Measurements from ENCODE around the gene SCCPDH.
"Not testable (repeated sequence)": the region's sequence is repeated elsewhere in the genome, so short reads cannot be mapped to it uniquely, and the experiment has no call there.

Gene SCCPDH

GRCh38 chr1:246709196-246709595, 15.0 kb upstream of the SCCPDH start:
- no peak for DNase-seq

DNA sequence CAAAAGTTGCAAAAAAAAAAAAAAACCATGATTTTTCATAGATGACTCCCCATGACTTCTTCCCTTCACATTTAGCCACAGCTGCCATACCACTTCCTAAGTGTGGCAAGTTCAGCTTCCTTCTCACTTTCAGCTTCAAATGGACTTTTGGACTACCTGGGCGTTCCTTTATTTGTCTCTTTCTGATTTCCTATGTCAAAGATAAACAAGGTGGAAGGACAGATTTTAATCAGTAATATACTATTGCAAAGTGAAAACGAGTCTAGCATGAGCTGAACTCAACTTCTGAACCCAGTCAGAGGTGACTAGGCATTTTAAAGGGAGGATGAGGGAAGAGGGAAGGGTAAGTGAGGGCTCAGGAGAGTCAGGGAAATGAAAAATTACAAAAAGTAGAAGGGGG, 14.4 kb upstream of the SCCPDH start:
- no peak for DNase-seq

- no peak for DNase-seq
These were observed 12.6 kb upstream of the SCCPDH start for GRCh38 chr1:246711548-246712003.

GRCh38 chr1:246712428-246712827, 11.8 kb upstream of the SCCPDH start:
- not testable (repeated sequence) for DNase-seq

DNA sequence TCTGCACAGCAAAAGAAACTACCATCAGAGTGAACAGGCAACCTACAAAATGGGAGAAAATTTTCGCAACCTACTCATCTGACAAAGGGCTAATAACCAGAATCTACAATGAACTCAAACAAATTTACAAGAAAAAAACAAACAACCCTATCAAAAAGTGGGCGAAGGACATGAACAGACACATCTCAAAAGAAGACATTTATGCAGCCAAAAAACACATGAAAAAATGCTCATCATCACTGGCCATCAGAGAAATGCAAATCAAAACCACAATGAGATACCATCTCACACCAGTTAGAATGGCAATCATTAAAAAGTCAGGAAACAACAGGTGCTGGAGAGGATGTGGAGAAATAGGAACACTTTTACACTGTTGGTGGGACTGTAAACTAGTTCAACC, 4.8 kb upstream of the SCCPDH start:
- DNase-seq, result not testable (repeated sequence)

- not testable (repeated sequence) for DNase-seq
These were observed 3.4 kb upstream of the SCCPDH start for GRCh38 chr1:246720814-246721213.

GRCh38 chr1:246722720-246723119, 1.5 kb upstream of the SCCPDH start:
- no peak for DNase-seq

GRCh38 chr1:246724731-246725095, 504 bp downstream of the SCCPDH start:
- no peak for DNase-seq

GRCh38 chr1:246725191-246725590, 982 bp downstream of the SCCPDH start:
- no peak for DNase-seq

DNA sequence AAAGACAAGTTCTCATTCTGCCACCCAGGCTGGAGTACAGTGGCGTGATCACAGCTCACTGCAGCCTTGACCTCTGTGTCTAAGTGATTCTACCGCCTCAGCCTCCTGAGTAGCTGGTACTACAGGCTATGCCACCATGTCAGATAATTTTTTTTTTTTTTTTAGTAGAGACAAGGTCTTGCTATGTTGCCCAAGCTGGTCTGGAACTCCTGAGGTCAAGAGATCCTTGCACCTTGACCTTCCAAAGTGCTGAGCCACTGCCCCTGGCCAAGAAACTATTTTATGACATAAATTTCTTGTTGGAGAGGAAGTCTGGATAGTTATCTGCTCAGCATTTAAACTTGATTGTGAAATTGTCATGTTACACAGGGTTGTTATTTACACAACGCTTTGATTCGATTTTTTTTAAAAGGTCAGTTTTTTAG, 2.1 kb downstream of the SCCPDH start:
- no peak for DNase-seq

- DNase-seq, result no peak
These were observed 2.7 kb downstream of the SCCPDH start for GRCh38 chr1:246726881-246727280.

DNA sequence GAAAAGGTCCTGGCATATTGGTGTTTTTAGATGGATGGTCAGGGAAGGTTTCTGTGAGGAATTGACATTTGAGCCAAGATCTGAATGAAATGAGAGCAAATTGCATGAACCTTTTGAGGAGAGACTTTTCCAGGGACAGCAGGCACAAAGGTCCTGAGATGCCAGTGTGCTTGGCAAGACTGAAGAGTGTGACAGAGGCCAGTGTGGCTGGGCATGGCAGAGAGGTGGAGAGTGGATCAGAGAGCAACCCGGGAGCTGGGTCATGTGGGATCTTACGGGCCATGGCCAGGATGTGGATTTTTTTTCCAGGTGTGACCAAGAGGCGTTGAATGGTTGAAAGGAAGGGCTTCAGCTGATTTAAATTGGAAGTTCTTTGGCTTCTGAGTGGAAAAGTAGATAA, 3.4 kb downstream of the SCCPDH start:
- DNase-seq, result no peak

DNA sequence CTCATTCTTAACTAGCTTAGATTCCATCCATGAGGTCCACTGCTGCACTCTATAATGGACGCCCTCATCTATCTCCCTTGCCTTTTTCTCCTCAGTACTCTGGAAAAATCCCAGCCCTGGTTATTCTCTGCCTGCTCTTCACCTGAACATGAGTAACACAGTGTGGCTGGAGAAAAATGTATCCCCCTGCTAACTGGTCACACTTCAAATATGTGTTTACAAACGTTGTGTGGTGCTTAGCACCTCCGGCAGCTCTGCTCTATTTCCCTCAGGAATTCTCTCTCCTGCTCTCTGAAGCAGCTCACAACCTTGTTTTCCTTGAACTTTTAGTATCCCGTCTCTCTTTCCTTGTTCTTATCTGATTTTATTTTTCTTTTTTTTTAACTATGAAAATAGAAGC, 4.1 kb downstream of the SCCPDH start:
- DNase-seq, result no peak

GRCh38 chr1:246729040-246729439, 4.8 kb downstream of the SCCPDH start:
- DNase-seq, result not testable (repeated sequence)

DNA sequence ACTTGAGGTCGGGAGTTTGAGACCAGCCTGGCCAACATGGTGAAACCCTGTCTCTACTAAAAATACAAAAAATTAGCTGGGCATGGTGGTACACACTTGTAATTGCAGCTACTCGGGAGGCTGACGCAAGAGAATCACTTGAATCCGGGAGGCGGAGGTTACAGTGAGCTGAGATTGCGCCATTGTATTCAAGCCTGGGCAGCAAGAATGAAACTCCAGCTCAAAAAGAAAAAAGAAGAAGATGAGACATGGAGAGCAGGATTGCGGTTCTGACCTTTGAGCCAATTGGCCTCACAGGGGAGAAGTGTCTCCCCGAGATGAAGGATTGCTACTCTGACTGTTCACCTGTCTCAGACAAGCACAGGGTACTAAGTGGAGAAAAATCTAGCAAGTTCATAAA, 6.6 kb downstream of the SCCPDH start:
- DNase-seq, result no peak

DNA sequence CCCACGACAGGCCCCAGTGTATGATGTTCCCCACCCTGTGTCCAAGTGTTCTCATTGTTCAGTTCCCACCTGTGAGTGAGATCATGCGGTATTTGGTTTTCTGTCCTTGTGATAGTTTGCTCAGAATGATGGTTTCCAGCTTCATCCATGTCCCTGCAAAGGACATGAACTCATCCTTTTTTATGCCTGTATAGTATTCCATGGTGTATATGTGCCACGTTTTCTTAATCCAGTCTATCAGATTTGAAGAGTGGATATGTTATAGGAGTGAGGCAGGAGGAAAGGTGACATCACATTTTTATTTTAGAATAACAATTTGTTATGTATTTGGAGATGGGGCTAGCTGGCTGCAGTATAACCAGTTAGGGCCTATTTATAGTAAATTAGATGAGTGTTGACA, 7.7 kb downstream of the SCCPDH start:
- DNase-seq, result not testable (repeated sequence)

DNA sequence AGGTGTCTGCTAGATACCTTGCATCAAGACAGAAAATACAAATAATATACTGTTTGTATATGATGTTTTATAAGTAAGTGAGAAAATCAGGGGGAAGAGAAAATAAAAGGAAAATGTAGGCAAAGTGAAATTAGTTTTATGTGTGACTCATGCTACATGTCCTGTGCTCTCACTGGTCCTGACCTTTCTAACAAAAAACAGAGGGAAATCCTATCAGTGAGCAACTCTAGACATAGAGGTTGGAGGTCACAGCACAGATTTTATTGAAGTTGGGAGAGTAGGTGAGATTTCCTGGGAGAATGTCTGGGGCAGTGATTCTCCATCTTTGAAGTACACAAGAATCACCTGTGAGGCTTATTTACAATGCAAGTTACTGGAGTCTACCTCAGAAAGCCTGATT, 9.5 kb downstream of the SCCPDH start:
- no peak for DNase-seq

DNA sequence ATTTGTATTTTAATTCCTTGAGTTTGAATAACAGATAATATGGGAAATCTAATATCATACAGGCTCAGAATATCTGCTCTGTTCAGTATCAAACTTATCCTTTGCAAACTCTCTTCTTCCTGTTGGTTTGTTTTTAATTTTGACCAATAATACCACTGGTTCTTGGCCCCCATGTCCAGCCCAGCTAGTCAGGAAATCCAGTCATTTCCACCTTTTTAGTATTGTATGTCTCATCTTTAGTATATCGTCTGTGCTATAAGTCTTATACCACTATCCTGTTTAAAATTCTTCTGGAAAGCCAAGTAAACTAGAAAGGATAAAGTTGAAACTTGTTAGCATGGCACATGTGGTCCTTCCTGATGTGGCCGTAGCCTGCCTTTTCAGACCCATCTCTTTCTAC, 10.7 kb downstream of the SCCPDH start:
- DNase-seq, result no peak

GRCh38 chr1:246735735-246736134, 11.5 kb downstream of the SCCPDH start:
- DNase-seq, result no peak

DNA sequence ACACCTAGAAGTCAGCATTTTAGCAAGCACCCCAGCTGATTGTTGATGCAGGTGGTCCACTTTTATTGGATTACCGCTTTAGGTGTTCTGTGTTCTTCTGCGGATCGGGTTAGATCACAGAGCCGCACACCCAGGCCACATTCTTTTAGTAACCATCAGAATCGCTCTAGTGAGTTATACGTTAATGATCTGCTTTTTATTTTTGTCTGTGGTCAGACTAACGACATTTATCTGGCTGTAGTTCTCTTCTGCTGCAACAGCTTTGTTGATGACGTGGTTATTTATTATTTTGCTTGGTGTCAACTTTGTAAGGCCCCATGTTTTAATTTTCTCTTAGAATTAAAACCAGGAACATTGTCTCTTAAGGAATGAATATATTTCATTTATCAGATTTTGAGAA, 18.2 kb downstream of the SCCPDH start:
- DNase-seq, result no peak

- not testable (repeated sequence) for DNase-seq
These were observed 21.9 kb downstream of the SCCPDH start for GRCh38 chr1:246746155-246746554.

DNA sequence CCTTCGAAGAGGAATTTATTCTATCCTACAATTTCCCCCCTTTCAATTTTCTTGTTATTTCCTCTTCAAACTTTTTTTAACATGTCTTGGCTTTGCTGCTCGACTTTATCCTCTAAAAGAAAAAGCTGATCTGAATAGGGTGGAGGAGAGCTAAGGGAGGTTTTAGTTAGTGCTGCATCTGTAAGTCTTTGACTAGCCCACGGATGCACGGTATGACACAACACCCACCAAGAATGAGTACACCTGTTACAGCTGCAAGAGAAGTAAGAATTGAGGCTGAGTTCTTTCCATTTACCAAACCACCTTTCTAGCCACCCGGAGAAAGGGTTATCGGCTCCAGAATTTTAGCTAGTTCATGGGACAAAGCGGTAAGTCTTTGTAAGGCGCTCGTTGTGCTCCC, 23.8 kb downstream of the SCCPDH start:
- DNase-seq, result no peak

GRCh38 chr1:246748867-246749266, 24.7 kb downstream of the SCCPDH start:
- DNase-seq, result no peak

- DNase-seq, result no peak
These were observed 26.5 kb downstream of the SCCPDH start for GRCh38 chr1:246750752-246751151.

- peak; percentile 54 for DNase-seq
These were observed 29.7 kb downstream of the SCCPDH start for GRCh38 chr1:246753670-246754535.

Data from activated naive CD4-positive, alpha-beta T cell treated with Interleukin-2 at 50 U/mL for 16 hours (primary cell).